ENCODE measurements around the gene IER5L. TPM values are rescaled to one million over a fixed set of nuclear protein-coding genes. Genes with fewer than 3 reads are reported as not detected.

The IER5L gene
- total and polyA plus RNA-seq, 2 of the 8 experiments (the other 6 are each of a cell fraction or from before 2014, with no cell fraction given), result 0.65 to 1.0 TPM

DNA sequence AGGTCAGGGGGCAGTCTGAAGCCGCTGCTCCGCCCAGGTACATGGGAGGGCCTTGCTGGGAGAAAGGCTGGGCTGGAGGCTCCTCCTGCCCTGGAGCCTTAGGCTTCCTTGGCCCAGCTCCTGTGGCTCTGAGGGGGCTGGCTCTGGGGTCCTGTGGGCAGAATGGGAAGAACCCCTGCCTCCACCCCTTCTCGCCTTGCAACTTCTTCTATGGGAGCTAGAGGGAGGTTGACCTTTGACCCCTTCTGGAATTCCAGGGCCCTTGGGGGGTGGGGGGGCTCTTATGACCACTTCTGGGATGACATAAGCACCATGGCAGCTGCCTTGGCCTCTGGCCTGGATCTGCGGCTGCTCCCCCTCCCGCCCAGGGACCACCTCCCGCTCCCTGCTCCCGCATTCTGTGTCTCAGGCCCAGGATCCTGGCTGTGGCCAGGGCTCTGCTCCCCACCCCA is 32.2 kb downstream of the IER5L start:
- Histone ChIP-seq H3K36me3 (ENCODE audit: control insufficient read depth in 2 of 4, insufficient read depth in 4 of 4, low read length in 3 of 4) (peaks cover 0 to 22% (median 6%) of the 10 kb centered on the region in 4 experiments; a peak in 4 of 8 replicates), H2AFZ (ENCODE audit: low read length) (no peak overlapping the region), H3K4ac (replicated peaks; ENCODE audit: insufficient read length, low read depth, low read length) (no peak overlapping the region), H2BK15ac (ENCODE audit: low read length) (peak overlapping the region; percentile 88; the same call in 1 of the 2 replicates), H3K14ac (ENCODE audit: insufficient read length) (no peak overlapping the region), H4K5ac (ENCODE audit: insufficient read length, low read depth, low read length) (no peak overlapping the region), H3K4me1 (replicated peaks in 1 of 4; ENCODE audit: control insufficient read depth in 3 of 4, insufficient read depth in 4 of 4, low read length in 3 of 4) (peaks cover 32 to 46% (median 37%) of the 10 kb centered on the region in 4 experiments), H4K8ac (ENCODE audit: extremely low read depth, insufficient read depth, low read length) (no peak overlapping the region), H3K23ac (ENCODE audit: insufficient read length) (no peak overlapping the region), H3K9ac (replicated peaks in 1 of 4; ENCODE audit: extremely low read depth in 1 of 4, low read depth in 3 of 4, low read length in 3 of 4) (peak overlapping the region in 2 of 4 experiments; percentile 20 to 44; a peak in 4 of 7 replicates), H3K9me3 (ENCODE audit: insufficient read depth in 2 of 2, low read depth in 1 of 2, low read length in 1 of 2) (no peaks in the 10 kb centered on the region), H4K91ac (replicated peaks; ENCODE audit: insufficient read length, low read length) (no peak overlapping the region), H2AK5ac (ENCODE audit: low read depth, low read length) (no peak overlapping the region; the same call in 1 of the 2 replicates), H3K27me3 (replicated peaks in 1 of 4; ENCODE audit: control insufficient read depth in 3 of 4, extremely low read depth in 1 of 4, insufficient read depth in 3 of 4, low read length in 3 of 4) (no peaks in the 10 kb centered on the region), H4K20me1 (replicated peaks in 1 of 2; ENCODE audit: control insufficient read depth in 1 of 2, insufficient read depth in 2 of 2, low read length in 2 of 2) (peaks cover 2 to 14% of the 10 kb centered on the region in 2 experiments), H2BK12ac (ENCODE audit: low read depth, low read length) (0 out of 2 replicates have a peak overlapping the region, but pooled peaks have one; percentile 55), H2BK5ac (ENCODE audit: low read depth, low read length) (peak overlapping the region; percentile 95; the same call in 1 of the 2 replicates), H3K56ac (replicated peaks; ENCODE audit: insufficient read length, low read depth, low read length) (no peak overlapping the region), H2BK120ac (replicated peaks; ENCODE audit: low read depth, low read length) (no peak overlapping the region), H3K79me2 (ENCODE audit: control insufficient read depth in 1 of 2, insufficient read depth in 2 of 2, low read length in 2 of 2) (peaks cover 2 to 11% of the 10 kb centered on the region in 2 experiments; a peak in 2 of 4 replicates), H3K18ac (ENCODE audit: extremely low read depth, low read length) (peak overlapping the region; percentile 81), H3K27ac (ENCODE audit: low read depth, low read length) (peak overlapping the region; percentile 60; the same call in 1 of the 2 replicates), H3K23me2 (ENCODE audit: low read depth, low read length) (no peaks in the 10 kb centered on the region), H2BK20ac (ENCODE audit: low read length) (0 out of 2 replicates have a peak overlapping the region, but pooled peaks have one; percentile 43), H3K79me1 (ENCODE audit: low read depth, low read length) (peaks cover 16% of the 10 kb centered on the region), H3K4me3 (ENCODE audit: extremely low read depth in 1 of 4, insufficient read depth in 2 of 4, low read depth in 3 of 4, low read length in 4 of 4) (peak overlapping the region in 1 of 4 experiments; percentile 23; a peak in 1 of 8 replicates), H3K4me2 (ENCODE audit: insufficient read depth in 1 of 2, low read depth in 2 of 2, low read length in 2 of 2) (peak overlapping the region; percentile 18 to 19; a peak in 3 of 4 replicates)
- ChIA-PET POLR2A (ENCODE audit: partially characterized antibody) (interaction anchor here (1.0 to 3.5 kb wide), 12 partner anchors 8 to 32 kb away, joined by 3 to 14 read pairs (median 4); partner anchors contain the start of gene IER5L), CTCF (ENCODE audit: partially characterized antibody) (interaction anchor here (0.5 to 36.8 kb wide), 13 partner anchors 9 to 932 kb away, joined by 3 to 831 read pairs (median 3); partner anchors contain the start of genes C9orf50 and IER5L)
- 54% methylated on average over 7 of the region's 7 CpGs; no CpG with 5 or more reads in 1 of the 2 experiments for WGBS, 2 experiments (ENCODE audit: extremely low coverage in 1 of 2, insufficient coverage in 1 of 2, insufficient read length in 1 of 2, insufficient replicate concordance in 2 of 2, low coverage in 1 of 2, low lambda C conversion rate in 2 of 2, missing lambda C conversion rate in 1 of 2)
- DNase-seq (ENCODE audit: low read depth in 1 of 2, low spot score in 2 of 2) (peak; percentile 69 to 91), FAIRE-seq (peak; percentile 55)
- TF ChIP-seq CHD2 (IDR thresholded peaks at IDR 0.05; ENCODE audit: low read length), result peak; percentile 55; the same call in 1 of the 2 replicates
- no peak for TF ChIP-seq TCF12 (IDR thresholded peaks at IDR 0.05; ENCODE audit: low read depth, low read length)
- TF ChIP-seq EP300 (IDR thresholded peaks at IDR 0.05; ENCODE audit: borderline replicate concordance in 1 of 2, low read depth in 2 of 2, low read length in 2 of 2), result peak in 1 of 2 experiments; percentile 81; a peak in 1 of 3 replicates
- TF ChIP-seq SIRT6 (IDR thresholded peaks at IDR 0.05; ENCODE audit: low read length), result no peak
- TF ChIP-seq RAD21 (IDR thresholded peaks at IDR 0.05 in 1 of 2, conservative IDR thresholded peaks at IDR 0.05 in 1 of 2; ENCODE audit: low read depth in 2 of 2, low read length in 2 of 2), result no peak
- TF ChIP-seq GTF2F1 (IDR thresholded peaks at IDR 0.05; ENCODE audit: borderline replicate concordance, low read depth, low read length), result no peak
- no peak for TF ChIP-seq BACH1 (IDR thresholded peaks at IDR 0.05; ENCODE audit: low read length)
- TF ChIP-seq RFX5 (IDR thresholded peaks at IDR 0.05; ENCODE audit: borderline replicate concordance, low read depth, low read length), result no peak
- TF ChIP-seq EGR1 (IDR thresholded peaks at IDR 0.05; ENCODE audit: borderline replicate concordance, low read depth, low read length), result no peak
- TF ChIP-seq, protein P1, sequence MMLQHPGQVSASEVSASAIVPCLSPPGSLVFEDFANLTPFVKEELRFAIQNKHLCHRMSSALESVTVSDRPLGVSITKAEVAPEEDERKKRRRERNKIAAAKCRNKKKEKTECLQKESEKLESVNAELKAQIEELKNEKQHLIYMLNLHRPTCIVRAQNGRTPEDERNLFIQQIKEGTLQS (IDR thresholded peaks at IDR 0.05; ENCODE audit: insufficient read depth, low read depth, low read length), result no peak
- TF ChIP-seq HDAC2 (IDR thresholded peaks at IDR 0.05; ENCODE audit: borderline replicate concordance in 1 of 2, low read depth in 2 of 2, low read length in 2 of 2), result 0 out of 4 replicates have a peak, but pooled peaks of 1 of the 2 experiments have one; percentile 39
